CD4-positive, alpha-beta T cell treated with Interleukin-2 at 100 ng/mL for 4 hours (primary cell): ENCODE data around the gene RAD23A.
A peak's percentile ranks its signal among the peaks of the same experiment; 100 is the strongest.

Experiments used
- DNase-seq: peaks from one replicate; pipeline ENCODE4 v3.0.0-alpha.2; 2020; ENCODE audit warnings: low spot score

The RAD23A gene

DNA sequence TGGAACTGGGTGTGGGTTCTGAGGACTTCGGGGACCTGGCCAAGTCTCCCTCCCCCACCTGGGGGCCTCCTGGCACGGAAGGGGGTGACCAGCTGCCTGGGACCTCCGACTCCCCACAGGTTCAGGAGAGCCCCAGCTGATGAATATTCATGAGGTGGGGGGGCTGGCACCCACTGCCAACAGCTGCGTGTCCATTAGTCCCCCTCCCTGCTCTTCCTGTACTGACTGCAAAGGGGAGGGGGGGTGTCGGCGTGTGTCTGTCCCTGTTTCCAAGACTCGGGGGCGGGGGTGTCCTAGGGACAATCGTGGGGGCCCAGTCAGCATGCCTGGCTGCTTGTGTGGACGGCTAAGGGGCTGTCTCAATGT lies 39.0 kb downstream of the RAD23A start:
- no peak for DNase-seq

DNA sequence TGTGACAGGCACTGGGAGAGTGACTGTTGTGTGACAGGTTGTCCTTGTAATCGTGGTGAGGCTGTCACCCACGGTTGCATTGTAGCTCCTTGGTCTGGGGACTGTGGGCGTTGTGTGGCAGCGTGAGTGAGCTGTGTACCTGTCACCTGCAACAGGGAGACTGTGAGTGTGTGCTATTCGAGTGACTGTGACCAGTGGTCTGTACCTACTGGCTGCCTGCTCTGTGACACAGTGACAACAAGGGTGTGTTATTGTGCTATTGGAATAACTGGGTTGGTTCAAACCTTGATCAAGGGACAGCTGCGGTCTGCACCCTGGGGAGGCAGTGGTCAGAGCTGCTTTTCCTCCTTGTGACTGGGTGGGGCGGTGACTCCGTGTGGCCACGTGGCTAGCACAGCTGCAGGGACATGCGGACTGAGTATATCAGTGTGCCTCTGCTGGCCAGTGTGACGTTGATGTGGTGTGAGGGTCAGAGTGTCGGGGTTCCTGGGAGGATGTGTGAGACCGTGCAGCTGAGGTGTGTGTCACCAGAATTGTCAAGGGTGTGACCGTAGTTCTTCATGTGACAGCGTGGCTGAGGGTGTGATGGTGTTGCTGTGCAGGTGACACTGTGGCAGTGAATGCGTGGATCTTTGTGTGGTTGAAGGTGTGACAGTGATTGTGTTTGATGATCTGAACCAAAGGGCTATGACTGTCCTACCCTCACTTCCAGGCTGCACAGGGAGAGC lies 39.6 kb downstream of the RAD23A start:
- peak; percentile 25 for DNase-seq

DNA sequence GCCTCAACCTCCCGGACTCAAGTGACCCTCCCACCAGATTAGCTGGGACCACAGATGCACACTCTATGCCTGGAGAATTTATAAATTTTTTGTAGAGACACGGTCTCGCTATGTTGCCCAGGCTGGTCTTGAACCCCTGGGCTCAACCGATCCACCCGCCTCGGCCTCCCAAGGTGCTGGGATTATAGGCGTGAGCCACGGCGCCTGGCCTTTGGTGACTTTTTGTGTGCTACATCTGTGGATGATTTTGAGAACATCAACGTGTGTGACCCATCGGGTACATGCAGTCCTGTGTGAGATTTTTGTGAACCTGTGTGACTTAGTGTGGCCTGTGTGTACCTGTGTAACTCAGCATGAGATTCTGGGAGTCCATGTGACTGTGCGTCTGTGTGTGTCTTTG lies 41.1 kb downstream of the RAD23A start:
- DNase-seq = no peak

DNA sequence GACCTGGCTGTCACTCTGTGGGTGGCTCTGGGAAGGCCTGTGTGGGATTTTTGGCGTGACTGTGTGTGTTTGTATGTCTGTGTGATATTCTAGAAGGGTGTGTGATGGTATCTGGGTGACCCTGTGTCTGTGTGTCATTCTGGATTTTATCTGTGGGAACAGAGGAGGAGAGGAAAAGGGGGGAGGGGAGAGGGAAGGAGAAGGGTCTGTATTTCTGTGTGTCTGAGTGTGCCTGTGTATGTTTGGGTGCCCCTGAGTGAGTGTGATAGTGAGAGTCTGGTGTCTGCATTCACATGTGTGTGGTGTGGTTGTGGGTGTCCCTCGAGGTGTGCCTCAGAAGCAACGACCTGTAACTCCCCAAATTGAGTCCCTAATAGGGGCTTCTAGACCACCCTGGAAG lies 41.5 kb downstream of the RAD23A start:
- DNase-seq = no peak

DNA sequence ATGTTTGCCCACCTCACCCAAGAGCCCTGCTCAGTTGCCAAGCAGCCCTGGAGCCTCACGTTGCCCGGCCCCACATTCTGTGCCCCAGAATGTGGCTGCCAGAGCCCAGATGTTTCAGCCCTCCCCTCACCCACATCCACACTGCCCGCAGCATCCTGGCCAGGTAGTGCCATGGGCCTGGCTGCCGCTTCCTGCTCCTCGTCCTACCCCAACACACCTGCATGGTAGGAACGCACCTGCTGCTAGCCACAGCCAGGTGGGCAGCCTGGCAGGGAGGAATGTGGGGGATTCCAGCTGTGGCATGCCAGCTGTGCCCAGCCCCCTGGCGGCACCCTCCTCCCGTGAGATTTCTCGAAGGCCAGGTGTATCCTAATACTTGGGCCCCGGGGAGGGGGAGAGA lies 42.1 kb downstream of the RAD23A start:
- no peak for DNase-seq

DNA sequence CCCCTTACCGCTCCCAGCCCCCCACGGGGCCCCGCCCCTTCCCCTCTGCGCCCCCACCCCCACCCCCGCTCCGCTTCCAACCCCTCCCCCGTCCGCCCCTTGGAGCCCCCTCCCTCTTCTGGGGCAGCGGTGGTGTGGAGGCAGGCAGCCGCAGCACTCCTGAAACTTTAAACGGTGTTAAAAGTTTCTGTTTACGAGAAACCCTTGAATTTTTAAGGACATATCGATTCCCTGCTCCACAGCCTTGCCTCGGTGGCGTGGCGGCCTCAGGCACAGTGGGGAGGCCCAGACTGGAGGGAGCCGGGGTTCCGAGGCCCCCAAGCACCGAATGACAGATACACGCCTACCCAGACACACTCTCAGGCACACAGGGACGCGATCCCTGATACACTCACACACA lies 44.8 kb downstream of the RAD23A start:
- no peak for DNase-seq

DNA sequence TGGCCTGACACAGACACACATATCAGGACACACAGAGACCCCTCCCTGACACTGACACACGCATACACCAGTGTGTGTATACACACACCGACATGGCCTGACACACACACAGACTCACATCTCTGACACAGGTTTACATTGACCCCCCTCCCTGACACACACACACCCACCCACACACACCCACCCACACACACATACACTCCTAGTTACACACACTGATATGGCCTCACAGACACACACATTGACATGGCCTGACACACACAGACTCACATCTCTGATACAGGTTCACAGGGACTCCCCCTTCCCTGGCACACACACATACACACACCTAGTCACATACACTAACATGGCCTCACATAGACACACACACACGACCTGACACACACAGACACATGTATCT lies 45.2 kb downstream of the RAD23A start:
- no peak for DNase-seq

DNA sequence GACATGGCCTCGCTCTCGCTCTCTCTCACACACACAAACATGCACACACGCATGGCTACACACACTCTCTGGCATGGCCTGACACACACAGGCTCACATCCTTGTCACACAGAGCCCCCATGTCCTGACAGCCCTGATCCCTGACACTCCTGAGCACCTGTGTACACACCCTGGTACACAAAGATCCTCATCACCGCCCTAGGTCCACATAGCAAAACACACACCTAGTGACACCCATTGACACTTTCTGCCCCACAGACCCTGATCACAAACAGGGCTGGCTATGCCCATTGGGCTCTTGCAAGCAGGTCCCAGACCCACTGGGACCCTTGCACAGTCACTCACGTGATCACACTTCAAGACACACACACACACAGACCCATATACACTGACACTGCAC lies 45.6 kb downstream of the RAD23A start:
- no peak for DNase-seq

DNA sequence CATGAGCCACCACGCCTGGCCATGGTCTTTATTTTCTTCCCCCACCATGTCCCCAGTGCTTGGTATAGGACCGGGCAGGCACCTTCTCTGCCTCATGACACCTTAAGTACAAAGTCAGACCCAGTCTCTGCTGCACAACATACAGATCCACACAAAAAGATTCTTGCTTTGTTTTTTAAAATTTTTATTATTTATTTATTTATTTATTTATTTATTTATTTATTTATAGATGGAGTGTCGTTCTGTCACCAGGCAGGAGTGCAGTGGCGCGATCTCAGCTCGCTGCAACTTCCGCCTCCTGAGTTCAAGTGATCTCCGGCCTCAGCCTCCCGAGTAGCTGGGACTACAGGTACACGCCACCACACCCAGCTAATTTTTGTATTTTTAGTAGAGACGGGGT lies 47.1 kb downstream of the RAD23A start:
- no peak for DNase-seq

DNA sequence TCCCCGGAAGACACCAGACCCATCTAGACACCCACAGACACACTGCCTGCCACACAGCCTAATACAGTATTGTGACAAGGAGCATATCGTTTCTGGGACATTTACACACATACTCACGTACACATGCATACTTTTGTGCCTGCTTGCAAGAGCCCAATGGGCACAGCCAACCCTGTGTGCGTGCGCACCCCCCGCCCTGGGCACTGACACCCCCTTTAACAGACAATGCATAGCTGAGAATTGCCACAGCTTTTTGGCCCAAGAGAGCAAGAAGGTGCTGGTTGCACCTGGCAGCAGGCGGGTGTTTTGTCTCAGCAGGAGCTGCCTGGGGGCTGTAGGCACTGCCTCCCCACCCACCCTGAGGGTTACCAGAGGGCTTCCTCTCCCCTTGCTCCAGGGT lies 47.9 kb downstream of the RAD23A start:
- DNase-seq = no peak

DNA sequence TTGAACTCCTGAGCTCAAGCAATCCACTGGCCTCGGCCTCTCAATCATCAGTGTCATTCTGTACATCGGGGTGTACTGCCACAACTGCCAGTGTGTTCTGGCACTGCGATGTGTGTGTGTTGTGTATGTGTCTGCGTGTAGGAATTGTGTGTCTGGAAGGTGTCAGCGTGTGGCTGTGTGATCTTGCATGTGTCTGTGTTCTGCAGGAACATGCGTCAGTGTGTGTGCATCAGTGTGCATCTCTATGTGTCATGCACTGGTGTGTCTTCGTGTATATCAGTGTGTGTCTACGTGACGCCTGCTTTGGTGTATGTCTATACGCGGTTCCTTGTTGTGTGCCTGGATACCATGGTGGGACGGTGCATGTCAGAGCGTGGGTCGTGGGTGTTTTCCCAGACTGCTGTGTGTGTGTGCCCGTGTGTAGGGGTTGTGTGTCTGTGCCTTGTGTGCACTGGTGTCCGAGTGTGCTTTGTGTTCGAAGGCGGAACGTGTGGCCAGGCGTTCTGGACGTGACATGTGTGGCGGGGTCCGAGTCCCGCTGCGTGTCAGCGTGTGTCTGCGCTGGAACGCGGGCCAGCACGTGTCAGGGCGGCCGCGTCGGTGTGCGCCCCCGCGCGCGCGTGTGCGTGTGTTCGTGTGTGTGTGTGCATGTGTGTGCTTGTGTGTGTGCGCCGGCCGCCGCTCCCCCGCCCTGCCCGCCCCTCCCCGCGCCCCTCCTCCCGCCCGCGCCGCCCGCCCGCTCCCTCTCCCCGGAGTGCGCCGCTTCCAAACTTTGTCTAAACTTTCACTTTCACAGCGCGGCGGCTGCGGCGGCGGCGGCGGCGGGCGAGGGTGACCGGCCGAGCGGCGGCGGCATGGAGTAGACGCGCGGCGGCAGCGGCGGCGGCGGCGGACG lies 49.3 kb downstream of the RAD23A start, which contains the start of gene NFIX:
TSS of gene NFIX (plus strand) at position 775 of the 895 bp plus-strand sequence. CDS start 363 bp downstream, outside the sequence.
- peak; percentile 60 for DNase-seq

DNA sequence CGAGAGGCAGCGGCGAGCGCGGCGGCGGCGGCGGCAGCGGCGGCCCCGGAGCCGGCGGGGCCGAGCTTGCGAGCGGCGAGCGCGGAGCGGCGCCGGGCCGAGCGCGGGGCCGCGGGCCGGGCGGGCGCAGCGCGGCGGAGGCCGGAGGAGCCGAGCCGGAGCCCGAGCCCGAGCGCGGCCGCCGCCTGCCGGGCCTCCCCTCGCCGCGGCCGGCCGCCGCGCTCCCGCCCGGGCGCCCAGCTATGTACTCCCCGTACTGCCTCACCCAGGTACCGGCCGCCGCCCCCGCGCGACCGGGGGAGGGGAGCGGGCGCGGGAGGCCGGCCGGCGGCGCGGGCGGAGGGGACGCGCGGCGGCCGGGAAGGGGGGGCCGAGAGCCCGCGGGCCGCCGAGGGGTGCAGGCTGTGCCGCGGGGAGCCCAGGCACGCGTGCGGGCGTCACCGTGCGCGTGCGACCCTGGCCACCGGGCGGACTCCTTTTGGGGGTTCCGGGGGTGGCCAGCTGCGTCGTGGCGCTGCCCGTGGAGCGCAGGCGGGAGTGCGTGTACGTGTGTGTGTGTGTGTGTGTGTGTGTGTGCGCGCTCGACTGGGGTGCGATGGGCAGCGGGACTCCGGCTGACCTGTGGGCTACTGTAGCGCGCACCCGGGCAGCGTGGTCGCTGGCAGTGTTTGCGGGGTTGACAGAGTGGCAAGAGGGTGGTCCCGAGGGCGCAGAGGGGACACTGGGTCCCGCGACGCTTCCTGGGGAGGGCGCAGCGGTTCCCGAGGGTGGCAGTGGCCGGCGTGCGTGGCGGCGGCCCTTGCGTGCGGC lies 50.1 kb downstream of the RAD23A start:
- DNase-seq = no peak

DNA sequence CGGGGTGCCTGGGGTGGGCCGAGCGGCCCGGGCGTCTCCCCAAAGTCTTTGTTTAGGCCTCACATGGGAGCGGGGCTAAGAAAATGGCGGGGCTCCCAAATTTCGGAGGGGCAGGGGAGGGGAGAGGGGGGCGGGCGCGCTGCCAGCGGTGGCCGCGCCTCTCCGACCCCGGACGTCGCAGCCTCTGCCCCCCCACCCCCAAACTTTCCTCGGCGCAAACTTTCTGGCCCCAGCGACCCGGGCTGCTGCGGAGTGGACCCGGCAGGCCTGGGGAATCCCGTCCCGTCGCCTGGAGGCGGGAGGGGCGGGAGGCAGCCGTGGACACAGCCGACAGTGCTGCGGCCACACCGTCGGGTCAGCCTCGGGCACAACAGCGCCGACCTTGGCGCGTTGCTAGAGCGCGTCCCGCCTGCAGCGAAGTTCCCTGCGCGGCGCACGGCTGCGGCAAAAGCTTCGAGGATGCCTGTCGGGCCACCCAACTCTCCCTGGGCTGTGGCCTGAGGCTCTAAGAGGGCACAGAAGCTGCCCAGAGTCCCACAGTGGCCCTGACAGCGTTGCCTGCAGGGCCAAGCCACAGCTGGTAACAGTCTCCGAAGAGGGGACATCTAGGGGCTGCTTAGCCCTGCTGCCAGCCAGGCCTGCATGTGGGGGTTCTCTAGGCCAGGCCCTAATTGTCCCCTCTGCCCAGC lies 50.9 kb downstream of the RAD23A start:
- DNase-seq = no peak

DNA sequence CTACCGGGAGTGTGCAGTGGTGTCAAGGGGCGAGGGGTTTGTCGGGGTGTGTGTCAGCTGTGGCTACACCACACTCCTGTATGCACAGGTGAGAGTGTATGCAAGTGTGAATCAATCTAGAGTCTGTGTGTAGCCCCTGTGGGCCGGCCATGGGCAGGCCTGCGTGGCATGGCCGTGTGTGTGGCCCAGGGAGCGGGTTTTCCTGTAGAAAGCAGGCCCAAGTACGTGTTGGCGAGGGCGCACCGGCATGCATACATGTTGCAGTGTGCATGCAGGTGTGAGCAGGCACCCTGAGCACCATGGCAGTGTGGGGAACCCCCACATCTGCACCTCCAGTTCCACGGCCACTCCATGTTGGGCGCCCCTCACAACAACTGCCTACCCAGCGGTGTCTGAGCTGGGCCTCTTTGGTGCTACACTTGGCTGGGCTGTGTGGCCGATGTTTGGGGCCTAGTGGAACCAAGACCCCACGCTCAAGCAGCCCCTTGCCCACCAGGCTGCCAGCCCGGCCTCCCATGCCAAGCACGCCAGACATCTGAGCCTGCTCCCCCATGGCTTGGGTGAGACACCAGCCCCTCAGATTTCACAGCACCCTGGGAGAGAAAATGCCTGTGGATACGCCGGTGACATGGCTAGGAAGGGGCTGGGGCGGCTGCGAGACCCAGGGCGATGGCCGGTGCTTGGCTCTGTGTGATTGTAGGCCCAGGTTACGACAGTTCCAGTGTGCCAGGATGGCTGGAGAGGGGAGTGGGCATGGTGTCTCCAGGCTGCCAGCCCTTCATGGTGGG lies 51.7 kb downstream of the RAD23A start:
- no peak for DNase-seq

DNA sequence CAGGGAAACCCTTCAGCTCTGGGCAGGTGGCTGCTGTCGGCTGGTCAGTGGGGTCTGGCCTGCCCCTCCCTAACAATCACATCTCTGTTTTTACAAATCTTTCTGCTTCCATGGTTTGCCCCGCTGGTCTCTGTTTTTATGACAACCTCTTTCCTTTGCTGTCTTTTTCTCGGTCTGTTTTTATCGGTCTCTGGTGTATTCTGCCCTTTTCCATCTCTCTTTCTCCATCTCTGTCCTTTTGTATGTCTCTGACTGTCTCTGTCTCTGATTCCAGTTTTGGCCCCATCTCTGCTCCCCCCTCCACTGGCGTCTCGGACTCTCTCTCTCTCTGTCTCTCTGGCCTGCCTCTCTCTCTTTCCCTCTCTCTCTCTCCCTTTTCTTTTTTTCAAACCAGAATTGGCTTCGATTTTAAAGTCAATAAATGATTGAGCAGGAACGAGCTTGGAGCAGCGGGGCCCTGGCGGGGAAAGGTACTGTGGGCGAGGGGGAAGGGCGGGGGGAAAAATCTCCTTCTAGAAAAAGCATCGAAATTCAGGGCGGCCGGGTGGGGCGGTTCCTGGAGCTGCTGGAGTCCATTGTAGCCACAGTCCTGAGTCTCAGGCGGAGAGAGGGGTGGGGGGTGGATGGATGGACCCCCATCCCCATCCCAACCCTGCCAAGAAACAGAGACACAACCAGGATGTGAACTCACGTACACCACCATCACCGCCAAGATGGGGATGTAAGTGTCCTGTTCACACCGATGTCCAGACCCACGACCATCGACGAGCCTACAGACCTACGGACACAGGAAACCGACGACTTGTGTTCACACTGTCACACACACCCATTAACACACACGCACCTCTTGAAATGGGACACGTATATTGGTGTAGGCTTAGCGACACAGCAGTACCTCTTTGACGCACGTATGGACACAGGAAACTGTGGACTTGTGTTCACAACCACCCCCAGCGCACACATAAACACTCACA lies 52.6 kb downstream of the RAD23A start:
- DNase-seq = no peak

DNA sequence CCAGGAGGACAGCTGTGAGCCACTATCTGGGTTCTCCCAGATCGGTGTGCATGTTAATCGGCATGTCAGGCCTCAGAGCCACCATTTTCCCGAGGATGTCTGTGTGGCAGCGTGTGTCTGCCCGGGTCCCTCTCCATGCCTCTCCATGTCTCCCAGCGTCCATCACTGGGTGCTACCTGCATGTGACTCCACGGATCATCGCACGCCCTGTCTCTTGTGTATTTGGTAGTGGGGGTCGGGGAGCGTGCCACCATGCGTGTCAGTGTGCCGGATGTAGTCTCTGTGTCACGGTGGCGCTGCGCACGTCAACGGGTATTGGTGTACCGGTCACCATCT lies 55.5 kb downstream of the RAD23A start:
- DNase-seq = no peak

DNA sequence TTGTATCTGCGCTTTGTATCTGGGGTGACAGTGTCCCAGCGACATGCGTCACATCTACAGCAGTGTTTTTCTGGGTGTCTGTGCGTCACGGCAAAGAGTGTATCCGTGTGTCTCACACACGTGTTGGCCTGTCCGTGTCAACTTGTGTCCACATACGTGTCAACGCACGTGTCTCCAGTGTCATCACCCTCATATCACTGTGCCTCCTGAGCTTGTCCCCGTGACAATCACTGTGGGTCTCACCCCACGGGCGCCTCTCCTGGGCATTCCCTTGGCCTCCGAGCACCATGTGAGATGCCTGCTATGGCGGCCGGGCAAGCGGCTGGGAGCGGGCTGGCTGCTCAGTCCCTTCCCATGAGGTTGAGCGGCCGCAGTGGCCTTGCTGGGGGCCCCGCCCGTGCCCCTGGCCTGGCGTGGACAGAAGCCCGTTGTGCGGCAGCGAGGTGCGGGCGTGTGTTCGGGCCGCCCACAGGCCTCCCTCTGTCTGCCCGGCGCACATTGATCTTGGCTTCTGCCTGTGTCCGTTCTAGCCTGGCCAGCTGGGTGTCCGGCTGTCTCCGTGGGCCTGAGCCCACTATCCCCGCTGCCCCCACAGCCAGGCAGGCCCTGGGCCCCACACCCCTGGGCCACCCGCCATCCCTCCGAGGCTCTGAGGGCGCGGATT lies 56.0 kb downstream of the RAD23A start:
- no peak for DNase-seq

DNA sequence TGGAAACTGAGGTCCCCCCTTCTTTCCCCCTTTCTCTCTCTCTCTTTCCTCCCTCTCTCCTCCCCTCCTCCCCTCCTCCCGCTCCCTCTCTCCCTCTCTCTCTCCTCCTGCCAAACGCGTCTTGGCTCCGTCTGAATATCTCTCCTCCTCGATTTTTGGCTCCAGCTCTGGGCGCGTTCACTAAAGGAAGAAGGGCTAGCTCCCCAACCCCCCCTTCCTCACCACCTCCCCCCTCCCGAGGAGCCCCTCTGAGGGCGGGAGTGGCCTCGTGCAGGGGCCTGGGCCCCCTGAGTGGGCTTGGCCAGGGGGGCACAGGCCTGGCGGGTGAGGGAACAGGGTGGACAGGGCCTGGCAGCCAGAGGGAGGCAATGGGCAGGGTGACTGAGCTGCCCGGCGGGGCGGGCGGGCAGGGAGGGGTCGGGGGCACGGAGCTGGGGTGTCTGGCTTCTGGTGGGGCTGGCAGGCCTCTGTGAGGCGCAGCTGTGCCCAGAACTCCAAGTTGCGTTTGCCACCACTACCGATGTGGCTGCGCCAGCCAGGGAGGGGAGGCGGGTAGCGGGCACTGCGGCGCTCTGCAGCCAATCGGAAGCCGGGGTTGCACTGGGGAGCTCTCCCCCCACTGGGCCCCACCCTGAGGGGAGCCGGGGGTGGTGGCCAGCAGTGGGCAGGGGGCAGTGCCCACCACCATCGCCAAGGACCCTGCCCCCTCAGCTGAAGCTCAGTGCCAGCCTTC lies 56.7 kb downstream of the RAD23A start:
- no peak for DNase-seq

DNA sequence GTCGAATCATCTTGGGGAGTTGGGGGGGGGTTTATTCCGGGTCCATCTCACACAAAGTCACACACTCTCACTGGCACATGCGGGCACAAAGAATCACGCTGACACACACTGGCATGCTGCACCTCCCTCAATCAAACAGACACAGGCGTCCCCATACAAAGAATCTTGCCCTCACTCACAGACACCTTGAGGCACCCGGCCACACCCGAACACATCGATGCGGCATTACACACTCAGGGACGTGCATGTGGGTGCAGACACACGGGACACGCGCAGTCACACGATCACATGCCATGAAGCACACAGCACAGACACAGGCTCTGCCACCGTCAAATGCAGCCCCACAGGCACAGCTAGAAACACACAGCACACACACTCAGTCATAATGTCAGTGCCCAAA lies 57.4 kb downstream of the RAD23A start:
- DNase-seq = no peak
